Astrocyte of the cerebellum (primary cell): ENCODE data around the gene KSR1.
"Not testable (repeated sequence)": the region's sequence is repeated elsewhere in the genome, so short reads cannot be mapped to it uniquely, and the experiment has no call there.

Source experiments
- DNase-seq: peaks from one replicate; pipeline ENCODE4 v3.0.0-alpha.2; 2011; ENCODE audit warnings: low read depth
- H3K4me3 ChIP-seq: 2 replicates; pipeline ENCODE4 v1.5.1; 2011; ENCODE audit warnings: mild to moderate bottlenecking, low read depth, low read length, moderate library complexity
- CTCF ChIP-seq: IDR thresholded peaks from 2 replicates; pipeline ENCODE4 v1.5.1; 2012; ENCODE audit warnings: low read length, low read depth, moderate library complexity, mild to moderate bottlenecking; ENCODE audit errors: missing control alignments
- in situ Hi-C: cut with HindIII; loops from 2 replicates; pipeline ENCODE4 v1.10.0; 2017; ENCODE audit warnings: low sequenced_read_pairs

The KSR1 gene

GRCh38 chr17:27635275-27635823, 179.1 kb downstream of the KSR1 start:
- DNase-seq: no peak
- TF ChIP-seq CTCF: no peak
- H3K4me3 ChIP-seq: no peak overlapping the region
- in situ Hi-C loops: no loop called here

GRCh38 chr17:27636005-27636520, 179.8 kb downstream of the KSR1 start:
- H3K4me3 ChIP-seq, DNase-seq, in situ Hi-C loops: not testable (repeated sequence)

- DNase-seq, in situ Hi-C loops, H3K4me3 ChIP-seq: not testable (repeated sequence)
Measured at GRCh38 chr17:27637818-27638217, 181.6 kb downstream of the KSR1 start.

- DNase-seq, H3K4me3 ChIP-seq, in situ Hi-C loops: not testable (repeated sequence)
Measured at GRCh38 chr17:27638415-27638914, 182.2 kb downstream of the KSR1 start.

GRCh38 chr17:27640790-27641189, 184.5 kb downstream of the KSR1 start:
- no peak overlapping the region for H3K4me3 ChIP-seq
- no peak for DNase-seq
- TF ChIP-seq CTCF: no peak
- in situ Hi-C loops: no loop called here

- no peak for DNase-seq
- TF ChIP-seq CTCF: no peak
- in situ Hi-C loops: no loop called here
- H3K4me3 ChIP-seq: no peak overlapping the region
Measured at GRCh38 chr17:27644586-27644985, 188.3 kb downstream of the KSR1 start.

GRCh38 chr17:27645621-27646020, 189.4 kb downstream of the KSR1 start:
- H3K4me3 ChIP-seq, in situ Hi-C loops, DNase-seq: not testable (repeated sequence)

- H3K4me3 ChIP-seq: no peak overlapping the region
- no peak for TF ChIP-seq CTCF
- DNase-seq: no peak
- in situ Hi-C loops: no loop called here
Measured at GRCh38 chr17:27646232-27646631, 190.0 kb downstream of the KSR1 start.

- in situ Hi-C loops: no loop called here
- DNase-seq: no peak
- no peak for TF ChIP-seq CTCF
- H3K4me3 ChIP-seq: no peak overlapping the region
Measured at GRCh38 chr17:27647765-27648164, 191.5 kb downstream of the KSR1 start.

GRCh38 chr17:27649111-27649571, 192.9 kb downstream of the KSR1 start:
- DNase-seq, H3K4me3 ChIP-seq, in situ Hi-C loops: not testable (repeated sequence)
